Erythroblast (primary cell): ENCODE results near the gene ERMAP.

Source experiments
- GATA1 ChIP-seq: IDR thresholded peaks from 2 replicates; pipeline ENCODE4 v1.6.1; 2011; ENCODE audit warnings: low read depth, mild to moderate bottlenecking, control low read depth, low read length, moderate library complexity
- POLR2A ChIP-seq: IDR thresholded peaks from 2 replicates; pipeline ENCODE4 v1.6.1; 2011; ENCODE audit warnings: mild to moderate bottlenecking, low read length

DNA sequence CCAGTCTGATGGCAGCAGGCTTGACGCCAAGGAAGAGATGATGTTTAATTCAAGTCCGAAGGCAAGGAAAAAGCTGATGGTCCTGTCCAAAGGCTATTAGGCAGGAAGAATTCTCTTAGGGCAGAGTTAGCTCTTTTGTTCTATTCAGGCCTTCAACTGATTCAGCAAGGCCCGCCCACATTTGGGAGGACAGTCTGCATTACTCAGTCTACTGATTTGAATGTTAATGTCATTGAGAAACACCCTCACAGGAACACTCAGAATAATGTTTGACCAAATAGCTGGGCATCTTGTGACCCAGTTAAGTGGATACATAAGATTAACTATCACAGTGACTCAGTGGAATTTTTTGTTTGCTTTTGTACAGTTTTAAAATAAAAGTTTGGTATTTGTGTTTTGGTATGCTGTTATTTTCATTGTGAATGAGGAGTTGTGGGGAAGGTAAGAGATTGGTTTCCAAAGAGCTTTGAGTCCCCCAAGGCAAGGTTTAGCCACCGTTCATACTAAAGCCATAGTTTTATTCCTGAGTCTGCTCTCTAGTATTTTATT, 27.7 kb downstream of the ERMAP start:
- TF ChIP-seq POLR2A (peak; percentile 28), GATA1 (no peak)
